K562 (cell line): ENCODE results near the gene DNAL4. TPM values are rescaled to one million over a fixed set of nuclear protein-coding genes. Genes with fewer than 3 reads are reported as not detected.

Experiments
- ATAC-seq: fragments of 200-7000 bp; cut with Tn5 transposase; 3 replicates; pipeline ENCODE4 v1.9.1; 2020; ENCODE audit warnings: moderate library complexity
- BruUV-seq: library from RNA; stranded (reverse); fragments of 400-500 nt; replicated peaks from 2 replicates; lab custom pipeline; 2021; lab: Mats Ljungman, UMichigan
- CTCF ChIA-PET: fragments of 300-600 bp; formaldehyde crosslinking; extraction: SDS; loops from one replicate; lab custom pipeline; 2021; ENCODE audit warnings: low intra/inter-chr PET ratio; lab: Yijun Ruan, JAX
- POLR2A ChIA-PET: fragments of 300-600, 350-650 bp; sonication (Branson Sonifier 250); formaldehyde crosslinking; extraction: SDS; loops from one replicate; lab custom pipeline; 2021; ENCODE audit warnings: antibody characterized with exemption, inconsistent platforms; lab: Yijun Ruan, JAX
- DNase-seq, 4 experiments: peaks; one replicate each; pipeline versions ENCODE4 v3.0.0 to v3.0.0-alpha.2; 2011 to 2018; ENCODE audit warnings: low spot score in 3 of 4, mixed read lengths in 3 of 4; ENCODE audit errors: extremely low read depth in 1 of 4
- FAIRE-seq: peaks from 2 replicates; lab custom pipeline; 2011; peaks lifted over from hg19 to GRCh38; lab: Jason Lieb, UNC
- H2AFZ ChIP-seq: 2 replicates; pipeline ENCODE4 v1.6.0; 2011; ENCODE audit warnings: low read depth, low read length, control low read depth, inconsistent platforms
- H3K27ac ChIP-seq: fragments of 200-600 bp; 3 replicates; pipeline ENCODE4 v1.8.0; 2011; ENCODE audit warnings: low read depth, mild to moderate bottlenecking, control low read depth, inconsistent platforms, low read length, moderate library complexity, mixed read lengths; ENCODE audit errors: extremely low read depth
- H3K27me3 ChIP-seq, 2 experiments: fragments of 300-600 bp in 1 of 2; 2 replicates in 1 of 2; 3 replicates in 1 of 2; pipeline versions ENCODE4 v1.6.0 to v1.8.0; 2011; ENCODE audit warnings: inconsistent platforms in 2 of 2, low read length in 2 of 2, mild to moderate bottlenecking in 1 of 2, mixed read lengths in 1 of 2, moderate library complexity in 1 of 2; ENCODE audit not compliant: control insufficient read depth in 2 of 2, insufficient read depth in 2 of 2
- H3K36me3 ChIP-seq: fragments of 300-600 bp; 3 replicates; pipeline ENCODE4 v1.8.0; 2011; ENCODE audit warnings: mild to moderate bottlenecking, low read length, inconsistent platforms; ENCODE audit not compliant: control insufficient read depth, insufficient read depth
- H3K4me1 ChIP-seq, 2 experiments: fragments of 200-600 bp in 1 of 2; replicated peaks in 1 of 2; 2 replicates in 1 of 2; 3 replicates in 1 of 2; pipeline versions ENCODE4 v1.5.1 to v1.8.0; 2011; ENCODE audit warnings: inconsistent platforms in 2 of 2, low read length in 2 of 2, mild to moderate bottlenecking in 1 of 2, mixed read lengths in 1 of 2, moderate library complexity in 1 of 2; ENCODE audit not compliant: control insufficient read depth in 2 of 2, insufficient read depth in 2 of 2
- H3K4me2 ChIP-seq: 2 replicates; pipeline ENCODE4 v1.6.1; 2011; ENCODE audit warnings: low read length, control low read depth, inconsistent platforms, mixed read lengths; ENCODE audit not compliant: insufficient read depth
- H3K4me3 ChIP-seq: fragments of 200-600 bp; sonication (generic), shearing (Covaris generic); 2 replicates; pipeline ENCODE4 v1.5.1; 2016; ENCODE audit warnings: control low read depth, inconsistent platforms
- H3K79me2 ChIP-seq: fragments of 200-600 bp; 3 replicates; pipeline ENCODE4 v1.8.0; 2011; ENCODE audit warnings: low read length, inconsistent platforms; ENCODE audit not compliant: control insufficient read depth, insufficient read depth
- H3K9ac ChIP-seq, 2 experiments: 2 replicates each; pipeline versions ENCODE4 v1.6.0 to v1.6.1; 2011; ENCODE audit warnings: low read depth in 2 of 2, low read length in 2 of 2, control low read depth in 1 of 2, inconsistent platforms in 1 of 2, mild to moderate bottlenecking in 1 of 2, mixed read lengths in 1 of 2; ENCODE audit not compliant: insufficient read depth in 1 of 2
- H3K9me1 ChIP-seq: one replicate; pipeline ENCODE4 v1.6.0; 2011; ENCODE audit warnings: inconsistent platforms, mild to moderate bottlenecking, low read length, moderate library complexity; ENCODE audit not compliant: control insufficient read depth, insufficient read depth
- H3K9me3 ChIP-seq: replicated peaks from 2 replicates; pipeline ENCODE4 v1.5.1; 2011; ENCODE audit warnings: low read depth, low read length, inconsistent platforms; ENCODE audit not compliant: control insufficient read depth, insufficient read depth
- H4K20me1 ChIP-seq: replicated peaks from 2 replicates; pipeline ENCODE4 v1.6.1; 2011; ENCODE audit warnings: low read length, inconsistent platforms, mixed read lengths; ENCODE audit not compliant: control insufficient read depth, insufficient read depth
- ATF3 ChIP-seq, 2 experiments: fragments of 450-650 bp in 1 of 2; sonication (generic) in 1 of 2; formaldehyde crosslinking in 1 of 2; IDR thresholded peaks in 1 of 2; conservative IDR thresholded peaks in 1 of 2; 2 replicates each; pipeline versions ENCODE4 v1.6.1 to v1.8.1; 2016 to 2023; ENCODE audit warnings: mild to moderate bottlenecking in 2 of 2, moderate library complexity in 2 of 2, inconsistent platforms in 1 of 2, missing genetic modification reagents in 1 of 2
- CBX5 ChIP-seq: IDR thresholded peaks from 2 replicates; pipeline ENCODE4 v1.6.1; 2014; ENCODE audit warnings: low read depth, borderline replicate concordance
- CEBPB ChIP-seq: fragments of 450-650 bp; IDR thresholded peaks from 2 replicates; pipeline ENCODE4 v1.6.1; 2016; ENCODE audit warnings: missing genetic modification characterization, missing compliant biosample characterization
- FOXP4 ChIP-seq: sonication (generic); formaldehyde crosslinking; IDR thresholded peaks from 2 replicates; pipeline ENCODE4 v1.8.0; 2022; ENCODE audit warnings: mild to moderate bottlenecking, missing genetic modification reagents, borderline replicate concordance
- PHF20 ChIP-seq: fragments of 450-650 bp; IDR thresholded peaks from 2 replicates; pipeline ENCODE4 v1.6.1; 2018; ENCODE audit not compliant: partially characterized antibody
- ZNF384 ChIP-seq: IDR thresholded peaks from 2 replicates; pipeline ENCODE4 v1.6.1; 2012; ENCODE audit warnings: low read depth, low read length, improper control_type of control experiment
- ZNF436 ChIP-seq: fragments of 250-450, 450-650 bp; sonication (Bioruptor Pico); formaldehyde crosslinking; IDR thresholded peaks from 2 replicates; pipeline ENCODE4 v1.7.0; 2020; ENCODE audit warnings: mild to moderate bottlenecking
- whole genome bisulfite sequencing: fragments of 100-300 bp; shearing (Covaris generic); methylation state at CpG from one replicate; pipeline ENCODE4 v1.1.6; 2016; ENCODE audit warnings: low coverage, mixed read lengths; ENCODE audit not compliant: insufficient coverage; ENCODE audit errors: missing lambda C conversion rate; 5-methylcytosine and 5-hydroxymethylcytosine counted together
- in situ Hi-C: fragments of 300-500 bp; cut with MboI; formaldehyde crosslinking; loops from 4 replicates; pipeline ENCODE4 v1.15.0; 2018; ENCODE audit warnings: inconsistent platforms, mixed read lengths
- intact Hi-C: fragments of 100-400 bp; cut with micrococcal nuclease; formaldehyde crosslinking; loops from 2 replicates; pipeline ENCODE4 v1.14.2; 2022
- polyA plus RNA-seq, 8 experiments: library from polyadenylated mRNA; depleted of rRNA in 4 of 8; stranded (reverse) in 5 of 8; unstranded in 3 of 8; fragments of >200 nt; fragmentation: Nextera tagmentation in 2 of 8; fragmentation: Illumina TruSeq in 1 of 8; extraction: Ambion mirVana in 2 of 8; extraction: Trizol in 1 of 8; gene quantifications; 2 replicates each; pipeline versions ENCODE4 v1.2.1 to v1.2.3, GENCODE V29; 2011 to 2014; ENCODE audit warnings: inconsistent platforms in 1 of 8, missing spikeins in 1 of 8
- total RNA-seq, 7 experiments: library from RNA; depleted of rRNA in 6 of 7; stranded (reverse); fragments of >200 nt in 6 of 7; fragmentation: Illumina TruSeq in 2 of 7; extraction: Trizol in 2 of 7; gene quantifications; 2 replicates each; pipeline versions ENCODE4 v1.2.1 to v1.2.3, GENCODE V29; 2011 to 2021; ENCODE audit warnings: low replicate concordance in 1 of 7

Gene DNAL4
- total and polyA plus RNA-seq, 9 of the 15 experiments (the other 6 are each of a cell fraction or from before 2014, with no cell fraction given) = 0.20 to 9.4 (median 5.2) TPM

GRCh38 chr22:38802671-38803121 is 8.8 kb upstream of the DNAL4 start:
- Histone ChIP-seq H3K27ac (no peak overlapping the region), H3K9me1 (no peaks in the 10 kb centered on the region), H3K36me3 (no peaks in the 10 kb centered on the region), H3K4me1 (no peaks in the 10 kb centered on the region; a peak in 1 of 5 replicates), H3K27me3 (peaks cover 0 to 5% of the 10 kb centered on the region in 2 experiments; a peak in 1 of 5 replicates), H3K79me2 (no peaks in the 10 kb centered on the region), H3K4me3 (no peak overlapping the region), H4K20me1 (no peaks in the 10 kb centered on the region), H3K4me2 (no peak overlapping the region), H2AFZ (0 out of 2 replicates have a peak overlapping the region, but pooled peaks have one; percentile 11), H3K9me3 (peaks cover 5% of the 10 kb centered on the region; the same call in 1 of the 2 replicates), H3K9ac (peak overlapping the region in 1 of 2 experiments; percentile 45; a peak in 1 of 4 replicates)
- in situ Hi-C loops (no loop called here), intact Hi-C loops (no loop called here)
- FAIRE-seq (no peak), ATAC-seq (peak; percentile 60), DNase-seq (peak in 1 of 4 experiments; percentile 13)
- ChIA-PET CTCF (no interaction called here), POLR2A (no interaction called here)
- TF ChIP-seq CBX5 (no peak), ZNF384 (peak; percentile 43; the same call in 1 of the 2 replicates), CEBPB (tag) (peak; percentile 61), ZNF436 (CRISPR knock-in tag) (no peak)
- no TSS peak for BruUV-seq
- WGBS = 9% methylated on average over 5 of the region's 10 CpGs

- H2AFZ ChIP-seq = no peak overlapping the region
- intact Hi-C loops = no loop called here
- DNase-seq (peak in 1 of 4 experiments; percentile 26), FAIRE-seq (no peak), ATAC-seq (no peak)
- 17% methylated on average over 6 of the region's 6 CpGs for WGBS
- H4K20me1 ChIP-seq = no peaks in the 10 kb centered on the region
- in situ Hi-C loops = no loop called here
- H3K9me1 ChIP-seq = no peaks in the 10 kb centered on the region
- no peak overlapping the region for H3K9ac ChIP-seq
- H3K9me3 ChIP-seq = peaks cover 5% of the 10 kb centered on the region; the same call in 1 of the 2 replicates
- peaks cover 0 to 5% of the 10 kb centered on the region in 2 experiments; a peak in 1 of 5 replicates for H3K27me3 ChIP-seq
- POLR2A ChIA-PET = no interaction called here
- no peak overlapping the region for H3K4me2 ChIP-seq
- no peak overlapping the region for H3K4me3 ChIP-seq
- H3K27ac ChIP-seq = no peak overlapping the region
- H3K79me2 ChIP-seq = no peaks in the 10 kb centered on the region
- BruUV-seq = no TSS peak
- no peaks in the 10 kb centered on the region for H3K36me3 ChIP-seq
- CTCF ChIA-PET = no interaction called here
- peaks cover 0 to 2% of the 10 kb centered on the region in 2 experiments; a peak in 3 of 5 replicates for H3K4me1 ChIP-seq
- TF ChIP-seq PHF20 (no peak), ATF3 (IDR thresholded peaks at IDR 0.05) (peak; percentile 57), ATF3 (CRISPR knock-in tag; conservative IDR thresholded peaks at IDR 0.05) (no peak), FOXP4 (no peak)
These were observed 5.5 kb upstream of the DNAL4 start for GRCh38 chr22:38799265-38800002.
